Transverse colon (tissue), 4 donors: ENCODE measurements around the gene YWHAE. TPM values are rescaled to one million over a fixed set of nuclear protein-coding genes. Genes with fewer than 3 reads are reported as not detected.

Experiments used
- DNase-seq: peaks from one replicate; pipeline ENCODE4 v3.0.0-alpha.2; 2019
- H3K27ac ChIP-seq, 4 donors: fragments of 200-600 bp; sonication (generic); 2 replicates each; pipeline ENCODE4 v1.5.1; 2016 to 2018; ENCODE audit warnings: inconsistent platforms in 4 of 4
- H3K27me3 ChIP-seq: fragments of 200-600 bp; sonication (generic); 2 replicates; pipeline ENCODE4 v1.5.1; 2017; ENCODE audit warnings: inconsistent platforms
- H3K36me3 ChIP-seq, 4 donors: fragments of 200-600 bp; sonication (generic); 2 replicates each; pipeline ENCODE4 v1.5.1; 2017 to 2019; ENCODE audit warnings: inconsistent platforms in 4 of 4
- H3K4me1 ChIP-seq, 4 donors: fragments of 200-600 bp; sonication (generic); 2 replicates each; pipeline ENCODE4 v1.5.1; 2017 to 2020; ENCODE audit warnings: inconsistent platforms in 4 of 4
- H3K4me3 ChIP-seq, 4 donors: fragments of 200-600 bp; sonication (generic); 1 replicate in 1 of 4; 2 replicates in 3 of 4; pipeline versions ENCODE4 v1.5.1 to v1.6.1; 2017 to 2019; ENCODE audit warnings: inconsistent platforms in 4 of 4
- H3K9me3 ChIP-seq, 2 donors: fragments of 200-600 bp; sonication (generic); 2 replicates each; pipeline ENCODE4 v1.5.1; 2017 to 2019; ENCODE audit warnings: inconsistent platforms in 2 of 2
- EP300 ChIP-seq: sonication (generic); formaldehyde crosslinking; IDR thresholded peaks from one replicate; pipeline ENCODE4 v1.6.1; 2017; ENCODE audit warnings: antibody characterized with exemption, low read depth
- POLR2A ChIP-seq: fragments of 450-650 bp; IDR thresholded peaks from one replicate; pipeline ENCODE4 v1.6.1; 2016; ENCODE audit warnings: antibody characterized with exemption, mild to moderate bottlenecking, moderate library complexity
- POLR2AphosphoS5 ChIP-seq, 3 donors: sonication (generic); formaldehyde crosslinking; IDR thresholded peaks; one replicate each; pipeline ENCODE4 v1.6.1; 2016; ENCODE audit warnings: antibody characterized with exemption in 3 of 3
- WGBS, 2 donors: methylation state at CpG; one replicate each; pipeline ENCODE4 v1.1.5; 2018; ENCODE audit warnings: low coverage in 1 of 2; 5-methylcytosine and 5-hydroxymethylcytosine counted together
- in situ Hi-C, 4 donors: fragments of 200-750 bp; cut with MboI; loops; one replicate each; pipeline versions ENCODE4 v1.15.0 to v1.15.1; 2017; ENCODE audit warnings: low sequenced_read_pairs in 3 of 4, low pct_ligation_motif_present in 1 of 4, low pct_unique_long_range_greater_than_20kb in 1 of 4
- intact Hi-C: fragments of 100-400 bp; cut with DNase I; formaldehyde crosslinking; loops from one replicate; pipeline ENCODE4 v1.15.1; 2023; ENCODE audit warnings: low total_unique reads
- total RNA-seq, 4 donors: library from RNA; depleted of rRNA; stranded (reverse); fragments of >200 nt; gene quantifications; one replicate each; pipeline ENCODE4 v1.1.0, GENCODE V29; 2016
- TF ChIP-seq, protein P1 (sequence below), 5 experiments: fragments of 200-600 bp in 3 of 5; fragments of 450-650 bp in 2 of 5; sonication (generic) in 3 of 5; IDR thresholded peaks; 1 replicate in 2 of 5; 2 replicates in 3 of 5; pipeline ENCODE4 v1.5.1; 2016 to 2017; ENCODE audit warnings: antibody characterized with exemption in 5 of 5, inconsistent platforms in 3 of 5, mild to moderate bottlenecking in 2 of 5, moderate library complexity in 1 of 5

Gene YWHAE
- total RNA-seq, 4 donors from 2014 or later = 158 to 2,397 (median 594) TPM

DNA sequence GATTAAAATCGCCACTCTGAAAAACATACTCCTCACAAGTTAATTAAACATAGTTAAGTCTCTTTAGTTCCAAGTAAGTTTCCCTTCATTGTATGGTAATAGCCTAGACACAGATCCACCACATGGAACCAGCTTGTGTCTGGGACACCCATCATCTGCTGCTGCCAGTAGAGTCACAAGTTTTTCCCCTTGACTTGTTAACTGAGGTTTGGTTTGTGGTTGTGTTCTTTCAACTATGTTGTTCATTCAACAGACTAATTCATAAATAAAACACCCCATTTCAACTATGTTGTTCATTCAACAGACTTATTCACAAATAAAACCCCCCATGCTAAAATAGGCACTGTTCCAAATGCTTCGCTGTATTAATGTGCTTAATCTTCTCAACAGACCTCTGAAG lies 24.4 kb downstream of the YWHAE start:
- intact Hi-C loops = no loop called here
- Histone ChIP-seq H3K36me3 (no peaks in the 10 kb centered on the region), H3K27ac (peak overlapping the region; percentile 53 to 80 (median 73)), H3K27me3 (no peaks in the 10 kb centered on the region), H3K9me3 (no peaks in the 10 kb centered on the region), H3K4me3 (no peak overlapping the region), H3K4me1 (peaks cover 65 to 98% (median 83%) of the 10 kb centered on the region in 4 donors)
- TF ChIP-seq POLR2A (no peak), POLR2AphosphoS5 (IDR thresholded peaks at IDR 0.05) (no peak), EP300 (no peak)
- TF ChIP-seq, protein P1, sequence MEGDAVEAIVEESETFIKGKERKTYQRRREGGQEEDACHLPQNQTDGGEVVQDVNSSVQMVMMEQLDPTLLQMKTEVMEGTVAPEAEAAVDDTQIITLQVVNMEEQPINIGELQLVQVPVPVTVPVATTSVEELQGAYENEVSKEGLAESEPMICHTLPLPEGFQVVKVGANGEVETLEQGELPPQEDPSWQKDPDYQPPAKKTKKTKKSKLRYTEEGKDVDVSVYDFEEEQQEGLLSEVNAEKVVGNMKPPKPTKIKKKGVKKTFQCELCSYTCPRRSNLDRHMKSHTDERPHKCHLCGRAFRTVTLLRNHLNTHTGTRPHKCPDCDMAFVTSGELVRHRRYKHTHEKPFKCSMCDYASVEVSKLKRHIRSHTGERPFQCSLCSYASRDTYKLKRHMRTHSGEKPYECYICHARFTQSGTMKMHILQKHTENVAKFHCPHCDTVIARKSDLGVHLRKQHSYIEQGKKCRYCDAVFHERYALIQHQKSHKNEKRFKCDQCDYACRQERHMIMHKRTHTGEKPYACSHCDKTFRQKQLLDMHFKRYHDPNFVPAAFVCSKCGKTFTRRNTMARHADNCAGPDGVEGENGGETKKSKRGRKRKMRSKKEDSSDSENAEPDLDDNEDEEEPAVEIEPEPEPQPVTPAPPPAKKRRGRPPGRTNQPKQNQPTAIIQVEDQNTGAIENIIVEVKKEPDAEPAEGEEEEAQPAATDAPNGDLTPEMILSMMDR (IDR thresholded peaks at IDR 0.05) = no peak
- DNase-seq = no peak
- WGBS, 2 donors = 28% methylated on average over 2 of the region's 2 CpGs; no CpG with 5 or more reads in 1 of the 2 donors
- in situ Hi-C loops = loop anchor here in 1 of 4 donors (10.0 to 25.0 kb wide), 2 partner anchors 69 to 137 kb away; partner anchors contain the start of gene INPP5K

DNA sequence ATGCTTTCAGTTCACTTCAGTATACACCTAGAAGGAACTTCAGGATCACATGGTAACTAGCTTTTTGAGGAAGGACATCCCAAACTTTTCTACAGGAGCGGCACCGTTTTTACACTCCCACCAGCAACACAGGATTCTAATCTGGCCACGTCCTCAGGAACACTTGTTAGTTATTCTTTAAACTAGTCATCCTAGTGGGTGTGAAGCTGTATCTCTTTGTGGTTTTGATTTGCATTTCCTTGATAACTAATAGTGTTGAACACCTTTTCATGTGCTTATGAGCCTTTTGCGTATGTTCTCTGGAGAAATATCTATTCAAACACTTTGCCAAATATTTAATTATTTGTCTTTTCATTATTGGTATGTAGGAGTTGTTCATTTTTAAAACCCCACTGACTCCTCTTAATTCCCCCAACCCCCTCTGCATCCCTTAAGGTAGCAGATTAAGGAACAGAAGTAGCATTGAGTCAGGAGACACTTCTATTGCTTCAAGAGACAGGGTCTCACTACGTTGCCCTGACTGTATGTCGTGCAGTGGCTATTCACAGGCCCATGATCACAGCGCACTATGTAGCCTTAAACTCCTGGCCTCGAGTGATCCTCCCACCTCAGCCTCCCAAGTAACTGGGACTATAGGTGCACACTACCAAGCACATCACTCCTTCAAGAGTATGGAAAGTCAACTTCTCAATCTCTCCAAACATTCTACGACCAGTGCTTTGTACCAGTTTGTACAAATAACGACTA lies 25.4 kb downstream of the YWHAE start:
- in situ Hi-C loops (loop anchor here in 1 of 4 donors (10.0 to 25.0 kb wide), 2 partner anchors 70 to 138 kb away; partner anchors contain the start of gene INPP5K), intact Hi-C loops (no loop called here)
- Histone ChIP-seq H3K27me3 (no peaks in the 10 kb centered on the region), H3K27ac (peak overlapping the region; percentile 12 to 80 (median 73)), H3K36me3 (no peaks in the 10 kb centered on the region), H3K9me3 (no peaks in the 10 kb centered on the region), H3K4me3 (no peak overlapping the region), H3K4me1 (peaks cover 56 to 92% (median 73%) of the 10 kb centered on the region in 4 donors)
- no peak for TF ChIP-seq POLR2AphosphoS5 (IDR thresholded peaks at IDR 0.05)
- TF ChIP-seq EP300 = no peak
- no peak for TF ChIP-seq POLR2A
- TF ChIP-seq, protein P1 (IDR thresholded peaks at IDR 0.05) = no peak
- no peak for DNase-seq
- 56 to 63% methylated on average over 7 to 10 of the region's 10 CpGs for WGBS, 2 donors

DNA sequence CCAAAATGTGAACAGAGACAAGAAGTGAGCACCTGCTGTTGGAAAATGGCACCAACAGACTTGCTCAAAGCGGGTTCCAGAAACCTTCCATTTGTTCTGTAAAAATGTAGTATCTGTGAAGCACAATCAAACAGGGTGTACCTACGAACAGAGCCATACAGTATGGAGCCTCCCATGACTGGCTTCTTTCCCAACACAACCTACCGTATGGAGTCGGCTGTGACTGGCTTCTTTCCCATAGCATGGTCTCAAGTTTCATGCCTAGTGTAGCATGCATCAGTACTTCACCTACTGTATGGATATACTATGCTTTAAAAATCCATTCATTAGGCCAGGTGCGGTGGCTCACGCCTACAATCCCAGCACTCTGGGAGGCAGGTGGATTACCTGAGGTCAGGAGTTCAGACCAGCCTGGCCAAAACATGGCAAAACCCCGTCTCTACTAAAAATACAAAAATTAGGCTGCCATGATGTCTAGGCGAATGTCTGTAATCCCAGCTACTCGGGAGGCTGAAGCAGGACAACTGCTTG lies 26.2 kb downstream of the YWHAE start:
- peak overlapping the region in 3 of 4 donors; percentile 72 to 80 (median 74) for H3K27ac ChIP-seq
- no peaks in the 10 kb centered on the region for H3K27me3 ChIP-seq
- TF ChIP-seq, protein P1 (IDR thresholded peaks at IDR 0.05) = no peak
- TF ChIP-seq EP300 (no peak), POLR2AphosphoS5 (IDR thresholded peaks at IDR 0.05) (no peak), POLR2A (no peak)
- H3K4me3 ChIP-seq = no peak overlapping the region
- intact Hi-C loops = no loop called here
- peaks cover 50 to 92% (median 71%) of the 10 kb centered on the region in 4 donors for H3K4me1 ChIP-seq
- H3K9me3 ChIP-seq = no peaks in the 10 kb centered on the region
- no peak for DNase-seq
- WGBS, 2 donors = 70 to 73% methylated on average over 4 to 9 of the region's 9 CpGs
- H3K36me3 ChIP-seq = no peaks in the 10 kb centered on the region
- in situ Hi-C loops = loop anchor here in 1 of 4 donors (10.0 kb wide), 1 partner anchor 71 kb away; no protein-coding TSS in a partner anchor

DNA sequence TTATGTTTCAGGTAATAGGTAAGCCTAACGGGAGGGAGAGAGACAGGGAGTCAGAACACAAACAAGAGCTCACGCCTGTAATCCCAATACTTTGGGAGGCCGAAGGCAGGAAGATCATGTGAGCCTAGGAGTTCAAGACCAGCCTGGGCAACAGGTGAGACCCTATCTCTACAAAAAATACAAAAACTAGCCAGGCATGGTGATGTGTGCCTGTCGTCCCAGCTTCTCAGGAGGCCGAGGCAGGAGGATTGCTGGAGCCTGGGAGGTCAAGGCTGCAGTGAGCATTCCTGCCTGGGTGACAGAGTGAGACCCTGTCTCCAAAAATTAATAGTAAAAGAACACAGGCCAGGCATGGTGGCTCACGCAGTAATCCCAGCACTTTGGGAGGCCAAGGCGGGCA lies 27.4 kb downstream of the YWHAE start:
- Histone ChIP-seq H3K36me3 (no peaks in the 10 kb centered on the region), H3K27me3 (no peaks in the 10 kb centered on the region), H3K4me3 (no peak overlapping the region), H3K27ac (peak overlapping the region in 2 of 4 donors; percentile 5 to 32), H3K4me1 (peaks cover 38 to 92% (median 67%) of the 10 kb centered on the region in 4 donors), H3K9me3 (no peaks in the 10 kb centered on the region)
- in situ Hi-C loops = loop anchor here in 1 of 4 donors (10.0 kb wide), 1 partner anchor 72 kb away; no protein-coding TSS in a partner anchor
- DNase-seq = no peak
- intact Hi-C loops = no loop called here
- WGBS, 2 donors = 81 to 83% methylated on average over 7 of the region's 7 CpGs
- no peak for TF ChIP-seq POLR2AphosphoS5 (IDR thresholded peaks at IDR 0.05)
- TF ChIP-seq EP300 = no peak
- TF ChIP-seq POLR2A = no peak
